ENCODE results near the gene TMEM11.
"Not testable (repeated sequence)": the region's sequence is repeated elsewhere in the genome, so short reads cannot be mapped to it uniquely, and the experiment has no call there.

Gene TMEM11

GRCh38 chr17:21210411-21211076 lies 3.4 kb downstream of the TMEM11 start:
- no peak for FAIRE-seq

- no peak for FAIRE-seq
Measured at GRCh38 chr17:21209511-21210175, 4.3 kb downstream of the TMEM11 start.

GRCh38 chr17:21208352-21208751 lies 5.6 kb downstream of the TMEM11 start:
- no peak for FAIRE-seq

GRCh38 chr17:21204935-21205334 lies 9.0 kb downstream of the TMEM11 start:
- no peak for FAIRE-seq

- FAIRE-seq, result no peak
Measured at GRCh38 chr17:21202512-21202911, 11.4 kb downstream of the TMEM11 start.

- FAIRE-seq, result no peak
Measured at GRCh38 chr17:21201874-21202273, 12.1 kb downstream of the TMEM11 start.

- FAIRE-seq, result no peak
Measured at GRCh38 chr17:21201298-21201595, 12.7 kb downstream of the TMEM11 start.

- no peak for FAIRE-seq
Measured at GRCh38 chr17:21200590-21201297, 13.2 kb downstream of the TMEM11 start.

GRCh38 chr17:21199856-21200255 lies 14.1 kb downstream of the TMEM11 start:
- FAIRE-seq, result no peak

GRCh38 chr17:21199311-21199710 lies 14.7 kb downstream of the TMEM11 start:
- no peak for FAIRE-seq

- FAIRE-seq, result no peak
Measured at GRCh38 chr17:21198411-21198810, 15.6 kb downstream of the TMEM11 start.

GRCh38 chr17:21196126-21196525 lies 17.8 kb downstream of the TMEM11 start:
- no peak for FAIRE-seq

GRCh38 chr17:21194703-21195102 lies 19.3 kb downstream of the TMEM11 start:
- FAIRE-seq, result no peak

- no peak for FAIRE-seq
Measured at GRCh38 chr17:21194226-21194625, 19.7 kb downstream of the TMEM11 start.

- FAIRE-seq, result no peak
Measured at GRCh38 chr17:21193031-21193430, 20.9 kb downstream of the TMEM11 start.

GRCh38 chr17:21192414-21192813 lies 21.5 kb downstream of the TMEM11 start:
- FAIRE-seq, result not testable (repeated sequence)

GRCh38 chr17:21191698-21192097 lies 22.3 kb downstream of the TMEM11 start:
- no peak for FAIRE-seq

- FAIRE-seq, result no peak
Measured at GRCh38 chr17:21190078-21190477, 23.9 kb downstream of the TMEM11 start.

GRCh38 chr17:21189361-21189760 lies 24.6 kb downstream of the TMEM11 start:
- FAIRE-seq, result no peak

- FAIRE-seq, result no peak
Measured at GRCh38 chr17:21186399-21187187, 27.4 kb downstream of the TMEM11 start.

GRCh38 chr17:21185061-21185460 lies 28.9 kb downstream of the TMEM11 start:
- FAIRE-seq, result no peak

- FAIRE-seq, result no peak
Measured at GRCh38 chr17:21184570-21184969, 29.4 kb downstream of the TMEM11 start.

GRCh38 chr17:21183468-21183867 lies 30.5 kb downstream of the TMEM11 start:
- FAIRE-seq, result no peak
